ENCODE results near the gene COL4A2. TPM values are rescaled to one million over a fixed set of nuclear protein-coding genes. Genes with fewer than 3 reads are reported as not detected.

COL4A2 gene
- total RNA-seq, 1 donor from 2014 or later = 290 TPM

DNA sequence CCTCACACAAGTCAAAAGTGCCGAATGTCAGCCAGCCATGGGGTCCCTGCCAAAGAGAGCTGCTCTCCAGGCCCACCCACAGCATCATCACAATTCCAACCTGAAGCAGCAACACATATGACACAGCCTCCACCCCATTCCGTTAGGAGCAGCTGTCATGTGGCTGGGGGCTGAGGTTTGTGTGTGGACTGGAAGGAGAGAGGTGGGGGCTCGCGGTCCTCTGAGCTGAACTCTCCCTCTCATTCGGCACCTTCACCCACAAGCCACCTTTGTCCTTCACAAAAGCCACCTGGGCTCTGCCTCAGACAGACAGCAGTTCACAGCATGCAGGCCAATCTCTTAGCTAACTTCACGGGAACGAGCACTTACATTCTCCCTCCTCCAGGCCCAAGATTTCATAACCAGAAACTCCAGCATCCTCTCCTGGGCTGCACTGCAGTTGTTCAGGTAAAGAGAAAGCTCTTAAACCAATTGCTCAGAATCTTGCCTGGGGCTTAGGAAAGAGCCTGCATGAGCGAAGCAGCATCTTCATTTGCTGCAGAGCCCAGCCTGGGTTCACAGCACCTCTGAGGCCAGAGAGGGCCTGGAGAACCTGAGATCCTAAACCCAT lies 247.2 kb downstream of the COL4A2 start:
- DNase-seq (ENCODE audit: low read depth, low spot score) = no peak

DNA sequence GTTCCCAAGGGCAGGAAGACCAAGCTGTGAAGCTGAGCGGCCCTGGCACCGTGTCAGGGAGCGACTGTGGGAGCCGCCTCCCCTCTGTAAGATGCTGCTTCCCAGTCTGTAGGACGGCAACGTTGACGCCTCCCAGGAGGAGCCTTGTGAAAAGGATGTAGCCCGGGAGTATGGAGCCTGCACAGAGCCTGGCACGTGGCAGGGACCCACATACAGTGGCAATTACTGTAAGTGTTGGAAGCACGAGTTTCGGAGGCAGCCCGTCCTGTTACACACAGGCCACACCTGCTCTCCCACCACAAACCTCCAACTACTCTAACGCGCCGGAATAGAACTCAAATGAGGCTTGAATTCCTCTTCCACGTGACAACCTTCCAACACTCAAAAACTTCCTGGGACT lies 247.9 kb downstream of the COL4A2 start:
- DNase-seq (ENCODE audit: low read depth, low spot score) = no peak

DNA sequence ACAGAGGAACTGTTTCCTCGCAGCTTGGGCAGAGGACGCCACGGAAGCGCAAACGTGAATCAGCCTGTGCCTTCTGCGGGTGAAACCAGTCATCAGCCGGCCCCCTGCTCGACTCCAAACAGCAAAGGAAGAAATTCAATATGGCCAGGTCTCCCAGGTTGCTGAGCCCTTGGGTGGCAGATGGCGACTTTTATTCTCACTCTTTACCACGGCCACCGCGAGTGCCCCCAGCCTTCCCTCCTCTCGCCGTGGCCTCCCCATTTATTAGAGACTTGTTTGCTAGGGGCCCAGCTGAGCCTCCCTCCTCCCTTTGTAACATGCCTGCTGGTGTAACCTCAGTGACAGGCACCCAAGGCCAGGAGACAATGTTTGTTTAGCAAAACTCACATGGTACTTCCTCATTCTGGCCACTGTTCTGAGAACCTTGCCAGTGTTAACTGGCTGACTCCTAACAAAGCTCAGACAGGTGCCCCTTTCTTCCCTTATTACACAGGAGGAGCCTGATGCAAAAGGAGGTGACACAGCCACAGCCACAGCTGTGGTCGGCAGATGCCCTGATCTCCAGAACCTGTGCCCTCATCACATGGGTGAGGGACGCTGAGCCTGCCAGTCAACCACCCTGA lies 248.6 kb downstream of the COL4A2 start:
- no peak for DNase-seq (ENCODE audit: low read depth, low spot score)

DNA sequence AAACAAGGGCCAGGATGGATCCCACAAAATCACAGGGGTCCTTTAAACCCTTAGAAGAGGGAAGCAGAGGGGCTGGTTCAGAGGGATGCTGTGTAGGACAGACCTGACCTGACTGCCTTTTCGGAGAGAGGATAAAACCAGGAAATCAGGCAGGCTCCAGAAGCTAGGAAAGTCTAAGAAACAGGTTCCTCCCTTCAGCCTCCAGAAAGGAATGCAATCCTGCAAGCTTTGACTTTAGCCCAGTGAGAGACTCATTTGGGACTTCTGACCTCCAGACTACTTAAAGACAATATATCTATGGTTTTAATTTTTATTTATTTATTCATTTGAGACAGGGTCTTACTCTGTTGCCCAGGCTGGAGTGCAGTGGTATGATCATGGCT lies 249.1 kb downstream of the COL4A2 start:
- DNase-seq (ENCODE audit: low read depth, low spot score) = no peak

DNA sequence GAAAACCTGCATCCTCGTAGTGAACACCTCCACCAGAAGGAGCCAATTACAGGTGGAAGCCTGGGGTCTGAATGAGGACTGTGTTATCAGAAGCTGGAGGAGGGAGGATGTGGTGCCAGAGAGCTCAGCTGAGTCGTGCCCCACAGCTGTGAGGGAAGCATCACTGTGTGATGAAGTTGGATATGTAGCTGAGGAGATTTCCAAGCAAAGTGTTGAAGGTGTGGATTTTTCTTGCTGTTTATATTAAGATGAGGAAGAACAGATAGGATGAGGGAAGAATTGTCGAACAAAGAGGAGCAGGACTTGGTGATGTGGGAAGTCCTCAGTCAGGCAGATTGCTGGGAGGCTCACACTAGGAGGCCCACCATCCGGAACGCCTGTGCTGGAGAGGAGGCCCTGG lies 250.0 kb downstream of the COL4A2 start:
- no peak for DNase-seq (ENCODE audit: low read depth, low spot score)

DNA sequence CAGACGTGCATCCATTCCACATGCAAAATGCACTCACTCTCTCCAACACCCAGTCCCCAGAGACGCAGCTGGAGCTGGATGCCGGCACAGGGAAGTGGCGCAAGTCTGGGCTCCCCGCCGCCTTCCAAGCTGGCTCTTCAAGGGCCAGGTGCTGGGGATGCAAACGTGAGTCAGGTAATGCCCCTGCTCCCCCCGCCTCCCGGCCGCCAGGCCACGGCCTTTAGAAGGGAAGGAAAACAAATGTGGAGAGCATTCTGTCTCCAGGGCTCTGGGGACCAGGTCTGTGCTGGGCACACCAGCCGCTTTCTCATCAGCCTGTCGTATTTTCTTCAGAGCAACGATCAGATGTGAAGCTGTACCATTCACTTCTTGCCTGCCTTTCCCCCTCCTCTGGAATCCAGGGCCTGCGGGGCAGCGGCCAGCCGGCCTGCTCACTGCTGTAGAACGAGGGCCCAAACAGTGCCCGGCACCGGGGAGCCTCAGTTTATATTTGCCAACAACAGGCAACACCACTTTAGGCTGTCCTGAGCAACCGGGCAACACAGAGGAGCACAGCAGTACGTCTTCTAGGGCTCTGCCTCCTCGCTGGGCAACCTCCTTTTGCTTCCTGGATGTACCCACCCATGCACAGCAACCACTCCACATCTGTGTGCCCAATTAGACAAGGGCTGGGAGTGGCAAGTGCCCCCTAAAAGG lies 250.7 kb downstream of the COL4A2 start:
- no peak for DNase-seq (ENCODE audit: low read depth, low spot score)

DNA sequence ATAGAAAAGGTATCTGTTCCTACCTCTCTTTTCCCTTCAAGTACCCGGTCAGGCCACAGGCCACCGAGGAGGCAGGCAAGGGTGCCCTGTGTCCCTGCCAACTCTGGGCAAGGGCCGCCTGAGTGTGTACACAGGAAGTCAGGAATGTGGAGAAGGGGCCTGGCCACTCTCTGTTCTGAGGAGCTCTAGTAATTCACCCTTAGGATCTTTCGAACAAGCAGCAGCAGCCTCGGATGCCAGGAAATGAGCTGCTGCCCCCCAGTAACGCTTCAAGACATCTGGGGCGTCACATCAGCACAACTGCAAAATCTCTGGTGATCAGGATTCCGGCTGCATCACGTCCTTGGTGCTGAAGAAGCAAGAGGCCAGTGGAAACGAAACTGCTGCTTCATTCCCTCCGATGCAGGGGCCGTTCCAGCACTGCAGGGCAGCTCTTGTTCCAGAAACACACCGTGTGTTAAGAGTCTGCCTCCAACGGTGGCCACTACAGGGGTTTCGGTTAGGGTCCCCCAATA lies 252.4 kb downstream of the COL4A2 start:
- DNase-seq (ENCODE audit: low read depth, low spot score) = no peak

DNA sequence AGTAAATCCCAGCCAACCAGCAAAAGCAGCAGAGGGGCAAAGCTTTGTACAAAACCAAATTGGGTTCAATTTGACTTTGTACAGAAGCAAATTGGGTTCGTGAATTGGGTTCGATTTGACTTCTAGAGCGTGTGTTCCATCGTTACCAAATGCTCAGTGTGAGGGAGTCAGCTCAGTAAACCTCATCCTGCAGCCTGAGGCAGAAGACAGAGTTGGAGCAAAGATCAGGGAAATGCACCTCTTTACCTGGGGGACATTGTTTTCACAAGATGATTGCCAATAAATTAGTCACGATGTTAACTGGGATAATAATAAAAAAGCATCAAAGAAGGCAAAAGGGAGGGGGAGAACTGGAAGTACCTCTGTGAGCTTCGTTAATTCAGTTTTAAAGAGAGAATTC lies 252.9 kb downstream of the COL4A2 start:
- DNase-seq (ENCODE audit: low read depth, low spot score) = no peak

DNA sequence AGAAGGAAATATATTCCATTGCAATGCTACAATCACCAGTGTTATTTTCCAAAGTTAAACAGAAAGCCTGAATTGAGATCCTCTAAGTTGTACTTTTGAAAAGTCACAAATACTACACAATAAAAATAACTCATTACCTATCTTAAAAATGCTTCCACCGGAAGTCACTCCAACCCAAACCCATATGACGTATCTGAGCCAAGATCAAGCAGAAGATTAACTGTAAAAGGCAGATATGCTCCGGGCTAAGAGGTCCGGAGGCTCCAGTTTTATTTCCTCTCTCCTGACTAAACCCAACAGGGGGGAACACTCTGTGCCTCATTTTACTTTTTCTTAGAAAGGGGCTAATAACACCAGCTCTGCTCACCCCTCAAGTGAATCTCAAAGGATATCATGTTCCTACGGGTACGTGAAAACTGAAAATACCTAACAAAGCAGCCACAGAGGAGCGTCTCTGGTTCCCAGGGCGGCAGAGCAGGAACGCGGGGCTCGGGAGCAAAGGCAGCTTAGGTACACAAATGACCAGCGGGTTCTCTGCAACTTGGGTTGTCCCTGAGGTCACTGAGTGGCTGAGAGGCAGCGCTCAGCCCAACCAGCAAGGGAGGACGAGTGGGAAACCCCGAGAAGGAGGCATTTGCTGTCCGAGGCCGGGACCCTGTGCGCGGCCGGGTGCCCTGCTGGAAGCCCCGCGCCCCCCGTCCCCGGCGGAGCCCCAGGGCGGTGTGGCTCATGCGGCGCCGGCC lies 253.7 kb downstream of the COL4A2 start:
- no peak for DNase-seq (ENCODE audit: low read depth, low spot score)

DNA sequence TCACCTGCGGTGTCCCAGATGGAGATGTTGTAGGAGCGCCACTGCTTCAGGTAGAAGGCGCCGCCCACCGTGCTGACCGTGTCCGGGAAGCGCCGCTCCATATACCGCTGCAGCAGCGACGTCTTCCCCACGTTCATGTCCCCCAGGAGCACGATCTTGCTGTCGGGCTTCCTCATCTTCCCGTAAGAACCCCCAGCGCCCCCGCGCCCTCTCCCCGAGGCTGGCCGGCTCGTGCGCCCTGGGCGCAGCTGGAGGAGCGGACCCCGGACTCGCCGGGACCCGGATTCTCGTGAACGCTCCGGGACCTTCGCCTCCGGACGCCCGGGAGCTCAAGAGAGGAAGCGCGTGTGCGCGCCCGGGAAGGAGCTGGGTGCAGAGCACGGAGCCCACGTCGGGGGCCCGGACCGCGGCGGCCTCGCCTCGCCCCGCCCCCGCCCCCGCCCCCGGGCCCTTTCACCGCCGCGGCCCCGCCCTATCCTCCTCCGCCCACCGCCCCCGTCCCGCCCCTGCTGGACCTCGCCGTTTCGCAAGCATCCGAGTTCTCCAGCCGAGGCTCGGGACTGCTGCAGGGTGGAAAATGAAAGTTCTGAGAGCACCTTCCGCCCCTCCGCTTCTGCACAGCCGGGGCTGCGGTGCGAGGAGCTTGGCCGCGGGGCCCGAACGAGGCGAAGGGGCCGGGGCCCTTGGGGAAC lies 254.4 kb downstream of the COL4A2 start, which contains the start of gene RAB20:
RAB20 (minus strand) TSS at position 379 of the 692 bp plus-strand sequence; CDS start at position 176, 203 bp downstream.
- peak; percentile 24 for DNase-seq (ENCODE audit: low read depth, low spot score)

DNA sequence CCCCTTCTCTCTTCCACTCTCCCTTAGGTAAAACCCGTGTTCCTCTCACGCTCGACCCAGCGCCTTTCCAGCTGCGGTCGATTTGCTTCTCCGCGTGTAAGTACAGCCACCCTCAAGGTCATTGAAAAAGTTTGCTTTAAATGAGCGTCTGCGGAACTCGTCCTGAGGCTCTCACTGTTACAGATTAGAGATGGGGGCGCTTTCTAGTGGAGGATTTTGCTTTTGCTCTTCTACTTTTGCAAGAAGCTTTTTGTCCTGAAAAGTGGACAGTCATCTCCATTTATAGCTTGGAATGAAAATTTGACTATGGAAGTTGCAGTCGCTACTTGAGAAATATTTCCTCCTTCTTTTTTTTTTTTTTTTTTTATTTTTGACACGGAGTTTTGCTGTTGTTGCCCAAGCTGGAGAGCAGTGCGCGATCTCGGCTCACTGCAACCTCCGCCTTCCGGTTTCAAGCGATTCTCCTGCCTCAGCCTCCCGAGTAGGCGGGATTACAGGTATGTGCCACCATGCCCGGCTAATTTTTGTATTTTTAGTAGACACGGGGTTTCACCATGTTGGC lies 255.0 kb downstream of the COL4A2 start:
- no peak for DNase-seq (ENCODE audit: low read depth, low spot score)

Other genes with a start within 250 kb of the COL4A2 start
- gene COL4A1, start 127 bp upstream of the COL4A2 start, total RNA-seq = 350 and 383 TPM in 2 replicates